ENCODE measurements around the gene RASA4B. TPM values are rescaled to one million over a fixed set of nuclear protein-coding genes. Genes with fewer than 3 reads are reported as not detected.

RASA4B gene
- total and polyA plus RNA-seq, 2 donors (not counting 3 experiments of a cell fraction or from before 2014, with no cell fraction given): 3.2 to 9.8 TPM

GRCh38 chr7:102468478-102469350 lies 48.9 kb downstream of the RASA4B start:
- H3K9me3 ChIP-seq (replicated peaks; ENCODE audit: control insufficient read depth, insufficient read depth, low read length): no peaks in the 10 kb centered on the region
- H3K4me2 ChIP-seq (ENCODE audit: insufficient read depth, low read length): no peak overlapping the region
- peaks cover 2 to 22% of the 10 kb centered on the region in 2 experiments for H3K36me3 ChIP-seq (ENCODE audit: control insufficient read depth in 2 of 2, extremely low read depth in 1 of 2, insufficient read depth in 2 of 2, low read length in 2 of 2)
- DNase-seq (ENCODE audit: low read depth, low spot score): no peak
- peaks cover 3% of the 10 kb centered on the region for H3K79me2 ChIP-seq (ENCODE audit: control insufficient read depth, insufficient read depth, low read length)
- no TSS peak for BruUV-seq (replicated peaks)
- no peak overlapping the region for H2AFZ ChIP-seq (ENCODE audit: low read depth, low read length)
- H3K4me3 ChIP-seq (replicated peaks in 1 of 3; ENCODE audit: insufficient read depth in 1 of 3, low read depth in 1 of 3, low read length in 3 of 3): no peak overlapping the region
- no peak overlapping the region for H3K9ac ChIP-seq (replicated peaks; ENCODE audit: extremely low read depth, insufficient read depth, low read length)
- peaks cover 7% of the 10 kb centered on the region for H3K4me1 ChIP-seq (ENCODE audit: control insufficient read depth, extremely low read depth, insufficient read depth, low read length)
- no peaks in the 10 kb centered on the region for H3K9me1 ChIP-seq (replicated peaks; ENCODE audit: control insufficient read depth, extremely low read depth, insufficient read depth, low read length)
- FAIRE-seq: no peak
- H3K27me3 ChIP-seq (ENCODE audit: control insufficient read depth in 2 of 2, insufficient read depth in 2 of 2, low read length in 2 of 2): no peaks in the 10 kb centered on the region
- no peak overlapping the region for H3K27ac ChIP-seq (ENCODE audit: insufficient read depth, low read depth, low read length)
- dilution Hi-C loops (cut with MboI; ENCODE audit: extremely low pct_ligation_motif_present, low sequenced_read_pairs) (no loop called here), intact Hi-C loops (cut with micrococcal nuclease) (no loop called here)
- no peak for TF ChIP-seq POLR2AphosphoS5 (IDR thresholded peaks at IDR 0.05; ENCODE audit: insufficient read depth, low read depth, low read length)
- no peak for TF ChIP-seq MAX (IDR thresholded peaks at IDR 0.05; ENCODE audit: insufficient read depth, insufficient read length)
- no peak for TF ChIP-seq POLR2A (IDR thresholded peaks at IDR 0.05; ENCODE audit: low read depth, low read length)
- no peak for TF ChIP-seq JUN (IDR thresholded peaks at IDR 0.05; ENCODE audit: borderline replicate concordance, insufficient read depth, insufficient read length, low read depth)
- no peak for TF ChIP-seq FOS (IDR thresholded peaks at IDR 0.05; ENCODE audit: borderline replicate concordance, insufficient read depth, low read length)
- no peak for TF ChIP-seq MYC (IDR thresholded peaks at IDR 0.05; ENCODE audit: low read depth, low read length)
- no peak for TF ChIP-seq GATA2 (IDR thresholded peaks at IDR 0.05; ENCODE audit: insufficient read depth, insufficient read length, low read depth, low read length)
- TF ChIP-seq CTCF (IDR thresholded peaks at IDR 0.05; ENCODE audit: extremely low read depth in 1 of 2, insufficient read depth in 1 of 2, low read depth in 1 of 2, low read length in 2 of 2): no peak
- no peak for TF ChIP-seq EZH2 (IDR thresholded peaks at IDR 0.05; ENCODE audit: borderline replicate concordance, low read depth, low read length, severe bottlenecking)
- H4K20me1 ChIP-seq (replicated peaks; ENCODE audit: control insufficient read depth, extremely low read depth, insufficient read depth, low read length): no peaks in the 10 kb centered on the region
- CTCF ChIA-PET: interaction anchor here (1.8 kb wide), 1 partner anchor 27 kb away, joined by 8 read pairs; no protein-coding TSS in a partner anchor
- POLR2A ChIA-PET: no interaction called here

All from endothelial cell of umbilical vein (primary cell).